Sciatic nerve (tissue), 2 donors: Measurements from ENCODE around the gene FSCB. TPM values are rescaled to one million over a fixed set of nuclear protein-coding genes. Genes with fewer than 3 reads are reported as not detected.
"Not testable (repeated sequence)": the region's sequence is repeated elsewhere in the genome, so short reads cannot be mapped to it uniquely, and the experiment has no call there.

Source experiments
- ATAC-seq: fragments of 200-7000 bp; cut with Tn5 transposase; one replicate; pipeline ENCODE4 v1.9.1; 2020; ENCODE audit warnings: mild to moderate bottlenecking, moderate library complexity
- DNase-seq: peaks from one replicate; pipeline ENCODE4 v3.0.0-alpha.2; 2020; ENCODE audit warnings: low spot score
- intact Hi-C: fragments of 100-400 bp; cut with DNase I; formaldehyde crosslinking; loops from one replicate; pipeline ENCODE4 v1.14.2; 2022
- total RNA-seq: library from RNA; stranded (reverse); fragmentation: NEBNext Ultra II Directional; extraction: Animal tissue kit (Norgen Biotek cat#: 25700); gene quantifications from one replicate; pipeline ENCODE4 v1.2.1, GENCODE V29; 2021
- donor health status: DM: no; HTN: no; CAD: no.
- donor health status: DM: no; HTN: no; CAD: no.

FSCB gene, protein sequence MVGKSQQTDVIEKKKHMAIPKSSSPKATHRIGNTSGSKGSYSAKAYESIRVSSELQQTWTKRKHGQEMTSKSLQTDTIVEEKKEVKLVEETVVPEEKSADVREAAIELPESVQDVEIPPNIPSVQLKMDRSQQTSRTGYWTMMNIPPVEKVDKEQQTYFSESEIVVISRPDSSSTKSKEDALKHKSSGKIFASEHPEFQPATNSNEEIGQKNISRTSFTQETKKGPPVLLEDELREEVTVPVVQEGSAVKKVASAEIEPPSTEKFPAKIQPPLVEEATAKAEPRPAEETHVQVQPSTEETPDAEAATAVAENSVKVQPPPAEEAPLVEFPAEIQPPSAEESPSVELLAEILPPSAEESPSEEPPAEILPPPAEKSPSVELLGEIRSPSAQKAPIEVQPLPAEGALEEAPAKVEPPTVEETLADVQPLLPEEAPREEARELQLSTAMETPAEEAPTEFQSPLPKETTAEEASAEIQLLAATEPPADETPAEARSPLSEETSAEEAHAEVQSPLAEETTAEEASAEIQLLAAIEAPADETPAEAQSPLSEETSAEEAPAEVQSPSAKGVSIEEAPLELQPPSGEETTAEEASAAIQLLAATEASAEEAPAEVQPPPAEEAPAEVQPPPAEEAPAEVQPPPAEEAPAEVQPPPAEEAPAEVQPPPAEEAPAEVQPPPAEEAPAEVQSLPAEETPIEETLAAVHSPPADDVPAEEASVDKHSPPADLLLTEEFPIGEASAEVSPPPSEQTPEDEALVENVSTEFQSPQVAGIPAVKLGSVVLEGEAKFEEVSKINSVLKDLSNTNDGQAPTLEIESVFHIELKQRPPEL
- 0.36 TPM for total RNA-seq

DNA sequence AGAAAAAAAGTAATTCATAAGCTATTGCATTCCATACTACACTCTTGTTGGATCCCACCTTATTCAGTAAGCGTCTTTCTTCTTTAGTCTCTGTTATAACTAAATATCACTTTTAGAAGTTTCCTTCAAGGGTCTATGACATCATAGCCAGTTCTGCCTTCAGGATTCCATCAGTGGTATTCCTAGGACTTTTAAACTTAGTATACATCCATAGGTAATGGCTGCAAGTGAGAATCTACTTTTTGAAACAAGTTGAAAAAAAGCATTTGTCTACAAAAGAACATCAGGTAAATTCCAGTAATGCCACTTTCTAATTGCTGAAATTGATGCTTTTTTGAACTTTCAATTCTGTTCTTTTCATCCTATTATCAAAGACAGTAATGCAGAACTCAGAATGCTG lies at the start of gene FSCB:
Gene FSCB, minus strand, starts transcription at position 101 of the 400 bp plus-strand sequence. CDS start 296 bp downstream, outside the sequence.
- DNase-seq (no peak), ATAC-seq (no peak)
- intact Hi-C loops: no loop called here

DNA sequence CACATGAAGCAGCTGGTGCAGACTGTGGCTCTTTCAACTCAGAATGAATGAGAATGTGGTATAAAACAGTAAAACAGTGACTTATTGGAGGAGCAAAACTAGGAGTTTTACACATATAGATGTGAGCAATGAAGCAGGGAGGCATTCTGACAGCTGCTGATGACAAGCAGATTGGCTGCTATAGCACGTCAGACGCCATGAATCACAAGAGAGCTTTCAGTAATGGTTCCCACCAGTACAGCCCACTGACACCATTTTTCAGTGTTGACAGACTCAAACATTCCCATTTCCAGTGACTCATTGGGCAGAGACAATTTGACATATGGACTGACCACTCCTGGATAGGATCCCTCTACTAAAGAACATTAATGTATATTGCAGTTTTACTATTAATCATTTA lies 24.6 kb upstream of the FSCB start:
- DNase-seq (no peak), ATAC-seq (no peak)
- intact Hi-C loops: no loop called here

DNA sequence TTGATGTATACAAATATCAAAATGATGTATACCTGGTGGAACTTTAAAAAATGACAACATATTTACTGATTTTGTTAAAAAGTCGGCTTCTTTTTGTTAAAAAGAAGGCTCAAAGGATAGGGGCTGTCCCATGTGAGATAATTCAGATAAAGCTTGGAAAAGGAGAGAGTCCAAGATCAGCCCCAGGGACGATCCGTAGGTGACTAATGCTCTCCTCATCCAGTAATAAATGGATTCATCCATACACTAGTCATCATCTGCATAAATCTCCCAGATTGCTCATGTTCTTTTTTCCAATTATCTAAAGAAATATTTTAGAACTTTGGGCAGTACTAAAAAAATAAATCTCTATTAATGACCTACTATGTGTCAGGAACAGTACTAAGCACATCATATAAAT lies 23.4 kb upstream of the FSCB start:
- intact Hi-C loops: no loop called here
- no peak for DNase-seq
- no peak for ATAC-seq

DNA sequence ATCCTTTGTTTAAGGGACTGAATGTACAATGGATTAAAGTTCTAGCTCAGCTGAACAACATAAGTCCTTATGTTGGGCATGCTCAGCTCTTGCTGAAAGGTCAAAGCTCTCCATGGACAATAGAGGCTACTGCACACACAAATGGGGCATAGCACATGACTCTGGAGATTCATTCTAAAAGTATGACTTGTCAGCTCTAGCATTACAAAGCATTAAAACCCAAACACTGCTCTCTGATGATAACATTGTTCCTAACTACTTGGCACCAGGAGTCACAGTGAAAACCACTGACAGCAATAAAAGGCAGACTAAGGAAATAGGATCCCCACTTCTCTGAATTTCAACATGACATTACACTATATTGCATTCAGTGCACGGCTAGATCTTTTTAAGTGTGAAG lies 21.9 kb upstream of the FSCB start:
- ATAC-seq: peak; percentile 84
- no peak for DNase-seq
- intact Hi-C loops: no loop called here

DNA sequence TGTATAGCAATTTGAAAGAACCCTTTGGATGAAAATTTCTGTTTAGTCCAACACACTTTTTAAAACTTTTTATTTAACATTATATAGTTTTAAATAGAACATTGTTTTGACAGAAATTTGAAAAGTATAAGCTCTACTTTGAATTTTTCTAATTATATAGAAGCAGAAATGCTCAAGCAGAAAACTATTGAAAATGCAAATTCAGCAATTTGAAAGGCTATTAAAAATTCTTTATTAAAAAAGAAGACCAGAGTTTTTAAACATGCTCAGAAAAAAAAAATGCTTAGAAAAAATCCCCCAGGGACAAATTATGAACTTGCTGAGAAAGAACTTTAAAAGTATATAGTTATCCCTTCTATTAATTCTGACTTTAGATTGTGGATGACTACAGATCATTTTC lies 21.1 kb upstream of the FSCB start:
- intact Hi-C loops: no loop called here
- DNase-seq: no peak
- no peak for ATAC-seq

DNA sequence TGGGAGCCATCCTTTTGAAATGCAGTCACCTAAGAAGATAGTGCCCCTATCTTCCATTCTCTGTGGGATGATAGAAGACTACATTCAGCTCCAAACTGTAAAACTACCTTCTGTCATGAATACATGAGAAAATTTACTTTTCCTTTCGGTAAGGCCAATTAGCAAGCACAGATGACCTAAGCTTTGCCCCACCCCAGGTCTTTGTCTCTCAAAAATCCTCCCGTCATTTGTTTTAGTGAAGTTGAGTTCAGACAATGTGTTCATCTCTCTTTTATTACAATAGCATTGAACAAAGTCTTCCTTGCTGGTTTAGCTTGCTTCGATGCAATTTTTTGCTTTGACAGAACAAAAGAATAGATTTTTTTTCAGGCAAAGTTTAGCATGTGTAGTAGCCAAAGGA lies 18.2 kb upstream of the FSCB start:
- no peak for ATAC-seq
- no peak for DNase-seq
- intact Hi-C loops: no loop called here

DNA sequence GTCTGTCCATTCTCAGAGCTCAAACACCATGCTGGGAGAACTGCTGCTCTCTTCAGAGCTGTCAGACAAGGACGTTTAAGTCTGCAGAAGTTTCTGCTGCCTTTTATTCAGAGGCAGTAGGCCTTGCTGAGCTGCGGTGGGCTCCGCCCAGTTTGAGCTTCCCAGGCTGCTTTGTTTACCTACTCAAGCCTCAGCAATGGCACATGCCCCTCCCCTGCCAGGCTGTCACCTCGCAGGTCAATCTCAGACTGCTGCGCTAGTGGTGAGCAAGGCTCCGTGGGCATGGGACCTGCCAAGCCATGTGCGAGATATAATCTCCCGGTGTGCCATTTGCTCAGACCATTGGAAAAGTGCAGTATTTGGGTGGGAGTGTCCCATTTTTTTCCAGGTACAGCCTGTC lies 8.6 kb upstream of the FSCB start:
- ATAC-seq, intact Hi-C loops, DNase-seq: not testable (repeated sequence)

DNA sequence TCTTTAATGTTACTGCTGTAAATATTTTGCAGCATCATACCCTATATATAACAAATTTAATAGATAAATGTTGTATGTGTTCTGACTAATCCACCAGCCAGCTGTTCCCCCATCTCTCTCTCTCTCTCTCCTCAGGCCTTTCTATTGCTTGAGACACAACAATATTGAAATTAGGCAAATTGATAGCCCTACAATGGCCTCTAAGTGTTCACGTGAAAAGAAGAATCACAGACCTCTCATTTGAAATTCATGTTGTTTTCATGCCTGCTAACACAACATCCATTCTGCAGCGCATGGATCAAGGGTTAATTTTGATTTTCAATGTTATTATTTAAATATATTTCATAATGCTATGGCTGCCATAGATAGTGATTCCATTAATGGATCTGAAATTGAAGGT lies 1.8 kb upstream of the FSCB start:
- no peak for ATAC-seq
- intact Hi-C loops: no loop called here
- no peak for DNase-seq

DNA sequence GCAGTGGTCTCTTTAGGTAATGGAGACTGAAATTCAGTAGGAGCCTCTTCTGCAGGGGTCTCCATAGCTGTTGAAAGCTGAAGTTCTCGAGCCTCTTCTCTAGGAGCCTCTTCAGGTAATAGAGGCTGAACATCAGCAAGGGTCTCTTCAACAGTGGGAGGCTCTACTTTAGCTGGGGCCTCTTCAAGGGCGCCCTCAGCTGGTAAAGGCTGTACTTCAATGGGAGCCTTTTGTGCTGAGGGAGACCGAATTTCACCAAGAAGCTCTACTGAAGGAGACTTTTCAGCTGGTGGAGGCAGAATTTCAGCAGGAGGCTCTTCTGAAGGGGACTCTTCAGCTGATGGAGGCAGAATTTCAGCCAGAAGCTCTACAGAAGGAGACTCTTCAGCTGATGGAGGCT lies 1.5 kb downstream of the FSCB start:
- DNase-seq (no peak), ATAC-seq (no peak)
- intact Hi-C loops: no loop called here

DNA sequence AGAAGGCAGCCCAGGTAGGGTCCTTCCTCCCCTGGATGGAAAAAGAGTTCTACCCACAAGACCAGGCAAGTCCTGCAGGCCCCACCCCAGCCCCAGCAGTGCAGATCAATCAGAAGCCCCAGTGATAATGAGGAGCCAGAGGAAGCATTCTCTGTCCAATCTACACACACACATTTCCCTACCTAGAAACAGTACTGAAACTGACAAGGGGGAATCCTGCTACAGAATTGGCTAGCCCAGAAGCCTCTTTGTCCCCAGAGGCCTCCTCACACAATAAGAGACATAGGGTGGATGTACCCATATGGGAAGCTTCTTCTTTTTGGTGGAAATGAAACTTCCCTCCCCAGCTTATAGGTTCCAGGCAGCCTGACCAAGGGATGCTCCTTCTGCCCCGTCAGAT lies 9.9 kb downstream of the FSCB start:
- ATAC-seq (no peak), DNase-seq (no peak)

GRCh38 chr14:44494137-44494536 lies 12.9 kb downstream of the FSCB start:
- no peak for DNase-seq
- intact Hi-C loops: no loop called here

More for the DNA sequence above, 9.9 kb downstream of the FSCB start:
- intact Hi-C loops: no loop called here

GRCh38 chr14:44490966-44491365 lies 16.1 kb downstream of the FSCB start:
- ATAC-seq: no peak
- intact Hi-C loops: no loop called here
- no peak for DNase-seq

More at GRCh38 chr14:44494137-44494536, 12.9 kb downstream of the FSCB start:
- no peak for ATAC-seq

DNA sequence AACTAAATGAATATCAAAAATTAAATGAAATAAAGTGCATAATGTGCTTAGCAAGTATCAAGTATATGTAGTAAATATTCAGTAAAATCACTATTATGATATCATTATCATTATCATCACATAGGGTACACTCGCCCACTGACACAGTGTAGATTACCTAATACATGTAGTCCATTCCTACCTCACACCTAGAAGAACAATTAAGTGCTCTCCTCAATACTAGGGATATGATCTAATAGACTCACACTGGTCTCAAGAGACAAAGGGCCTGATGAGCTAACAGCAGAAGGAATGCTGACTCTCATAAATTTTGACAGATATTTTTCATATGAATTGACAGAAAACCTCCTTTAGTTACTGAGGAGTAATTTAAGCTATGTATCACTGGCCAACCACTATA lies 29.1 kb downstream of the FSCB start:
- intact Hi-C loops: no loop called here
- ATAC-seq (no peak), DNase-seq (no peak)

- ATAC-seq: no peak
- no peak for DNase-seq
- intact Hi-C loops: no loop called here
Measured at GRCh38 chr14:44468771-44469170, 38.3 kb downstream of the FSCB start.

DNA sequence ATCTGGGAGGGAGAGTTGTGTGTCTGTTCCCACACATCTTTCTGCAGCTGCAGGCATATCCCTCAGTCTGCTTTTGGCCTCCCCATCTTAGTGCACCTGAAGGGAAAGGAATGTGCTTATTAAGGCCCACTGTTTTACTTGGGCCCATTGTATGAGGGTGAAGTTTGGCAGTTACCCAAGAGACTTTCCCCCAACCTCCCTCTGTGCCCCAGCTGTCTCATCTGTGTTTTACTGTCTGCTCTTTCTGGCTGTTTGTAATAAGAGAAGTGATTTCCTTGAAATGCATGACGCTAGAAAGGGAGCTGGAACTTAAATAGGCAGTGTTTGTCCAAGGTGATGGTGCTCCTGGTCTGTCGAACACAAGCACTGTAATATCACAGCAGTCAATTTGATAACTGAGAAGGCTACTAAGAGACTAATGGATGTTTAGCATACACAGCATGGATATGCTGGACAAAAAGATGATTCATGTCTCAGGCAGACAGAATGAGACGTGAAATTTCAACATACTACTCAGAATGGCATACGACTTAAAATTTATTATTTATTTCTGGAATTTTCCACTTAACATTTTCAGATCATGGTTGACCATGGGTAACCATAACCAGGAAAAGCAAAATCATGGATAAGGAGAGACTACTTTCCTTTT lies 43.6 kb downstream of the FSCB start:
- ATAC-seq (no peak), DNase-seq (no peak)
- intact Hi-C loops: no loop called here

GRCh38 chr14:44462381-44462780 lies 44.7 kb downstream of the FSCB start:
- DNase-seq: no peak
- intact Hi-C loops: no loop called here
- no peak for ATAC-seq

DNA sequence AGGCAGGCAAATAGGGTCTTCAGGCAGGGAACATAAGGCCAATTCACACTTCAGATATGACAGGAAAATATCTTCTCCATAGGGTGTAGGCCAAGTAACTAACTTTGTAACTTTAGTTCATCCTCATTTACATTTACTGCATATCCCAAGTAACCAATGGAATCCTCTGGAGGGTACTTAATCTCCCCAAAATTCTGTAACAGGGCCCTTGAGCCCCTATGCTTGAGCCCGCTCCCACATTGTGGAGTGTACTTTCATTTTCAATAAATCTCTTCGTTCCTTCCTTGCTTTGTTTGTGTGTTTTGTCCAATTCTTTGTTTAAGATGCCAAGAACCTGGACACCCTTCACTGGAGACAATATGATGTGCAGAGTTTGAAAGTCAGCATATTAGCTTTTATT lies 45.3 kb downstream of the FSCB start:
- DNase-seq: no peak
- no peak for ATAC-seq
- intact Hi-C loops: no loop called here
